ENCODE results near the gene ZNF444. TPM values are rescaled to one million over a fixed set of nuclear protein-coding genes. Genes with fewer than 3 reads are reported as not detected.

The ZNF444 gene
- total and polyA plus RNA-seq, 2 of the 4 experiments (the other 2 are of a cell fraction), result 2.5 to 20.3 TPM

DNA sequence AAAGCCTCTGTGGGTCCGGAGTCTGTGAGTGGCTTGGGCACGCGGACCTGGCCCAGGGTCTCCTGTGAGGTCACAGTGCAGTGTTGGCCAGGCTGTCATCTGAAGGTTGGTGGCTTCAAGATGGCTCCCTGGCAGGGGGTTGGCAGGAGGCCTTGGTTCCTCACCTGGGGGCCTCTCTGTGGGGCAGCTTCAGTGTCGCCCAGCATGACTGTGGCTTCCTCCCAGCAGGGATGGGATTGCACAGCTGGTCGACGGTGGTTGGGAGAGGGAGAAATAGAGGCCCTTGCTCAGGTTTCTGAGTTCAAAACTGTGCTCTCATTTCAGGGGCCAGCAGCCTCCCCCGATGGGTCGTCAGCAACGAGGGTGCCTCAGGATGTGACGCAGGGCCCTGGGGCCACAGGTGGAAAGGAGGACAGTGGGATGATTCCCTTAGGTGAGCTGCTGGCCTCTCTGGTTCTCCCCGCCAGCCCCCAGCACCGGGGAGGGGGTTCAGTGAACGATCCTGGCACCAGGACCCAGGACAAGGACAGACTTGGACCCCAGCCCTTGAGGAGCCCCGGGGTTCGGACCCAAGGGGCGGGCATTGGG, 17.2 kb downstream of the ZNF444 start:
- dilution Hi-C loops (cut with HindIII; ENCODE audit: low sequenced_read_pairs, unreplicated experiment) (no loop called here), in situ Hi-C loops (cut with MboI; ENCODE audit: low sequenced_read_pairs) (no loop called here), intact Hi-C loops (cut with micrococcal nuclease) (no loop called here)
- Histone ChIP-seq H2AFZ (replicated peaks; ENCODE audit: low read length, poor library complexity) (no peak overlapping the region), H3K4me2 (ENCODE audit: low read depth, low read length) (no peak overlapping the region), H4K5ac (ENCODE audit: low read depth, low read length) (no peak overlapping the region), H3K9me3 (ENCODE audit: control insufficient read depth, insufficient read depth, low read length) (no peaks in the 10 kb centered on the region), H3K9me1 (ENCODE audit: insufficient read depth, low read length) (peaks cover 1% of the 10 kb centered on the region; the same call in 1 of the 2 replicates), H3K36me3 (ENCODE audit: control insufficient read depth, insufficient read depth, low read length) (peaks cover 39% of the 10 kb centered on the region), H3K27me3 (ENCODE audit: control insufficient read depth, insufficient read depth, low read length) (no peaks in the 10 kb centered on the region), H3K79me1 (ENCODE audit: low read depth in 1 of 2, low read length in 2 of 2) (peaks cover 4 to 8% of the 10 kb centered on the region in 2 experiments; a peak in 1 of 4 replicates), H3K18ac (ENCODE audit: low read depth, low read length) (no peak overlapping the region), H3K14ac (replicated peaks; ENCODE audit: low read depth, low read length) (no peak overlapping the region), H2BK5ac (ENCODE audit: low read depth, low read length, poor library complexity, severe bottlenecking) (no peak overlapping the region), H3K23ac (ENCODE audit: low read depth, low read length) (no peak overlapping the region), H3K56ac (ENCODE audit: extremely low read depth, insufficient read depth, low read length) (no peak overlapping the region), H3K4me3 (ENCODE audit: insufficient read depth, low read depth, low read length) (no peak overlapping the region), H2AK5ac (ENCODE audit: low read depth, low read length) (no peak overlapping the region), H2BK120ac (ENCODE audit: low read depth, low read length) (no peak overlapping the region), H4K20me1 (ENCODE audit: insufficient read depth, low read length) (0 out of 2 replicates have a peak, but pooled peaks cover 10% of the 10 kb centered on the region), H4K8ac (ENCODE audit: low read depth in 2 of 2, low read length in 2 of 2) (no peak overlapping the region), H2BK15ac (ENCODE audit: low read depth, low read length) (no peak overlapping the region), H4K91ac (ENCODE audit: insufficient read depth, low read depth, low read length) (no peak overlapping the region), H2BK20ac (ENCODE audit: low read depth, low read length) (no peak overlapping the region), H3K4ac (ENCODE audit: low read depth, low read length) (no peak overlapping the region), H3K9ac (ENCODE audit: low read depth, low read length) (no peak overlapping the region), H3K4me1 (ENCODE audit: control insufficient read depth, insufficient read depth, low read length) (no peaks in the 10 kb centered on the region; the same call in 1 of the 2 replicates), H3K27ac (ENCODE audit: insufficient read depth, low read length) (no peak overlapping the region), H2AK9ac (replicated peaks; ENCODE audit: low read depth, low read length, poor library complexity) (no peak overlapping the region)
- ChIA-PET POLR2A (ENCODE audit: unreplicated experiment) (no interaction called here), CTCF (no interaction called here)
- DNase-seq, result no peak
- BruUV-seq (replicated peaks), result no TSS peak
- no peak for ATAC-seq (ENCODE audit: low read depth)
- TF ChIP-seq MAFK (IDR thresholded peaks at IDR 0.05; ENCODE audit: low read depth, low read length) (no peak), CHD1 (IDR thresholded peaks at IDR 0.05; ENCODE audit: low read depth, low read length) (no peak), RAD21 (IDR thresholded peaks at IDR 0.05; ENCODE audit: low read length) (no peak), RCOR1 (IDR thresholded peaks at IDR 0.05; ENCODE audit: insufficient replicate concordance, low read length) (no peak), BHLHE40 (IDR thresholded peaks at IDR 0.05; ENCODE audit: low read depth, low read length) (no peak), MXI1 (IDR thresholded peaks at IDR 0.05; ENCODE audit: borderline replicate concordance, low read depth, low read length) (no peak), POLR2A (IDR thresholded peaks at IDR 0.05; ENCODE audit: low read depth, low read length) (no peak), CEBPB (IDR thresholded peaks at IDR 0.05; ENCODE audit: low read depth, low read length) (no peak), FOS (IDR thresholded peaks at IDR 0.05; ENCODE audit: low read depth, low read length) (no peak), RFX5 (IDR thresholded peaks at IDR 0.05; ENCODE audit: low read depth, low read length) (no peak), SMC3 (IDR thresholded peaks at IDR 0.05; ENCODE audit: low read depth, low read length) (no peak), MAZ (IDR thresholded peaks at IDR 0.05; ENCODE audit: borderline replicate concordance, low read depth, low read length) (no peak), NFE2L2 (IDR thresholded peaks at IDR 0.05; ENCODE audit: low read depth, low read length) (no peak), ELK1 (IDR thresholded peaks at IDR 0.05; ENCODE audit: borderline replicate concordance, low read depth, low read length) (no peak)
- TF ChIP-seq, protein P1, sequence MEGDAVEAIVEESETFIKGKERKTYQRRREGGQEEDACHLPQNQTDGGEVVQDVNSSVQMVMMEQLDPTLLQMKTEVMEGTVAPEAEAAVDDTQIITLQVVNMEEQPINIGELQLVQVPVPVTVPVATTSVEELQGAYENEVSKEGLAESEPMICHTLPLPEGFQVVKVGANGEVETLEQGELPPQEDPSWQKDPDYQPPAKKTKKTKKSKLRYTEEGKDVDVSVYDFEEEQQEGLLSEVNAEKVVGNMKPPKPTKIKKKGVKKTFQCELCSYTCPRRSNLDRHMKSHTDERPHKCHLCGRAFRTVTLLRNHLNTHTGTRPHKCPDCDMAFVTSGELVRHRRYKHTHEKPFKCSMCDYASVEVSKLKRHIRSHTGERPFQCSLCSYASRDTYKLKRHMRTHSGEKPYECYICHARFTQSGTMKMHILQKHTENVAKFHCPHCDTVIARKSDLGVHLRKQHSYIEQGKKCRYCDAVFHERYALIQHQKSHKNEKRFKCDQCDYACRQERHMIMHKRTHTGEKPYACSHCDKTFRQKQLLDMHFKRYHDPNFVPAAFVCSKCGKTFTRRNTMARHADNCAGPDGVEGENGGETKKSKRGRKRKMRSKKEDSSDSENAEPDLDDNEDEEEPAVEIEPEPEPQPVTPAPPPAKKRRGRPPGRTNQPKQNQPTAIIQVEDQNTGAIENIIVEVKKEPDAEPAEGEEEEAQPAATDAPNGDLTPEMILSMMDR (conservative IDR thresholded peaks at IDR 0.05; ENCODE audit: low read depth, low read length), result no peak
- TF ChIP-seq, protein P2, sequence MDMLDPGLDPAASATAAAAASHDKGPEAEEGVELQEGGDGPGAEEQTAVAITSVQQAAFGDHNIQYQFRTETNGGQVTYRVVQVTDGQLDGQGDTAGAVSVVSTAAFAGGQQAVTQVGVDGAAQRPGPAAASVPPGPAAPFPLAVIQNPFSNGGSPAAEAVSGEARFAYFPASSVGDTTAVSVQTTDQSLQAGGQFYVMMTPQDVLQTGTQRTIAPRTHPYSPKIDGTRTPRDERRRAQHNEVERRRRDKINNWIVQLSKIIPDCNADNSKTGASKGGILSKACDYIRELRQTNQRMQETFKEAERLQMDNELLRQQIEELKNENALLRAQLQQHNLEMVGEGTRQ (IDR thresholded peaks at IDR 0.05; ENCODE audit: low read depth, low read length), result no peak
- WGBS, 2 experiments (ENCODE audit: extremely low coverage in 2 of 2, insufficient read length in 1 of 2), result 85% methylated on average over 4 of the region's 16 CpGs; no CpG with 5 or more reads in 1 of the 2 experiments
